ENCODE results near the gene GON7.

DNA sequence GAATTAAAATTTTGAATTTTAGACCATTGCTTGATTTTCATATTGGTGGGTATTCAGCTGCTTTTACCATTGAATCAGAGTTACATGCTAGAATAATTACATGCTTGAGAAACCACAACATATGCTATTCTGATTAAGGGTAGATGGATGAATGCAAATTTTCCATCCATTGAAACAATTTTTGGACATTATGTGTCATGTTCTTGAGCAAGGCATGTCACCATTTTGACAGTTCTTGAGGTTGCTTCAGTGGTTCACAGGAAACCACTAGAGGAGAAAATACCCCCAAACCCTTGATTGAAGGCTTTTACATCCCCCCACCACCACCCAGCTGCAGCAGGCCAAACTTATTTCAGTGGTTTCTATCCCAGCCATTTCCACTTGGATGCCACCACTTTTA is 13.6 kb upstream of the GON7 start:
- TF ChIP-seq, protein P1, sequence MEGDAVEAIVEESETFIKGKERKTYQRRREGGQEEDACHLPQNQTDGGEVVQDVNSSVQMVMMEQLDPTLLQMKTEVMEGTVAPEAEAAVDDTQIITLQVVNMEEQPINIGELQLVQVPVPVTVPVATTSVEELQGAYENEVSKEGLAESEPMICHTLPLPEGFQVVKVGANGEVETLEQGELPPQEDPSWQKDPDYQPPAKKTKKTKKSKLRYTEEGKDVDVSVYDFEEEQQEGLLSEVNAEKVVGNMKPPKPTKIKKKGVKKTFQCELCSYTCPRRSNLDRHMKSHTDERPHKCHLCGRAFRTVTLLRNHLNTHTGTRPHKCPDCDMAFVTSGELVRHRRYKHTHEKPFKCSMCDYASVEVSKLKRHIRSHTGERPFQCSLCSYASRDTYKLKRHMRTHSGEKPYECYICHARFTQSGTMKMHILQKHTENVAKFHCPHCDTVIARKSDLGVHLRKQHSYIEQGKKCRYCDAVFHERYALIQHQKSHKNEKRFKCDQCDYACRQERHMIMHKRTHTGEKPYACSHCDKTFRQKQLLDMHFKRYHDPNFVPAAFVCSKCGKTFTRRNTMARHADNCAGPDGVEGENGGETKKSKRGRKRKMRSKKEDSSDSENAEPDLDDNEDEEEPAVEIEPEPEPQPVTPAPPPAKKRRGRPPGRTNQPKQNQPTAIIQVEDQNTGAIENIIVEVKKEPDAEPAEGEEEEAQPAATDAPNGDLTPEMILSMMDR (IDR thresholded peaks at IDR 0.05; ENCODE audit: insufficient read depth, low read depth, low read length) = no peak
- no peak for TF ChIP-seq EZH2 (IDR thresholded peaks at IDR 0.05; ENCODE audit: insufficient read depth, low read length)

Measured in astrocyte (in vitro differentiated cells and primary cell).